ENCODE data around the gene MTERF4. TPM values are rescaled to one million over a fixed set of nuclear protein-coding genes. Genes with fewer than 3 reads are reported as not detected.

The MTERF4 gene
- total RNA-seq = 21.5 to 34.1 TPM (median 22.6 TPM) in 3 replicates
- long read RNA-seq, transcript MTERF4-204 (3 exons, 802 nt) = minor isoform, 5 of 32 reads
- long read RNA-seq, transcript MTERF4-202 (4 exons, 1,637 nt) = major isoform, 12 of 32 reads
- long read RNA-seq, partial matches to known transcripts = 1 of 32 reads
- long read RNA-seq, other reads (novel, unspliced or antisense) = 6 of 32 reads

- Mint-ChIP-seq H3K36me3 (ENCODE audit: low read depth) (peaks cover 6% of the 10 kb centered on the region), H3K9me3 (ENCODE audit: low read depth) (no peaks in the 10 kb centered on the region), H3K27ac (ENCODE audit: unreplicated experiment) (peak within 1 kb of the TSS; percentile 90), H3K4me1 (ENCODE audit: low read depth) (peaks cover 20% of the 10 kb centered on the region), H3K4me3 (ENCODE audit: unreplicated experiment) (peak within 1 kb of the TSS; percentile 92), H3K27me3 (ENCODE audit: low read depth) (no peaks in the 10 kb centered on the region)
- DNase-seq (ENCODE audit: low spot score) = no peak
- TF ChIP-seq CTCF (IDR thresholded peaks at IDR 0.05) = peak; percentile 16
Observed at GRCh38 chr2:241102239-241102803, at the start of gene MTERF4. Gene MTERF4 (minus strand): TSS chr2:241102287. CDS start chr2:241102273, 14 bp downstream.

GRCh38 chr2:241150660-241151530 is 48.8 kb upstream of the MTERF4 start:
- Mint-ChIP-seq H3K4me3 (ENCODE audit: unreplicated experiment) (peak overlapping the region; percentile 92), H3K4me1 (ENCODE audit: low read depth) (peaks cover 30% of the 10 kb centered on the region), H3K9me3 (ENCODE audit: low read depth) (no peaks in the 10 kb centered on the region), H3K36me3 (ENCODE audit: low read depth) (peaks cover 6% of the 10 kb centered on the region), H3K27ac (ENCODE audit: unreplicated experiment) (peak overlapping the region; percentile 76), H3K27me3 (ENCODE audit: low read depth) (no peaks in the 10 kb centered on the region)
- no peak for TF ChIP-seq CTCF (IDR thresholded peaks at IDR 0.05)
- DNase-seq (ENCODE audit: low spot score) = no peak

GRCh38 chr2:241149925-241150659 is 48.0 kb upstream of the MTERF4 start, which contains the start of gene PPP1R7:
Gene PPP1R7 (plus strand): TSS chr2:241150467. CDS start chr2:241150496, 29 bp downstream.
- H3K27me3 Mint-ChIP-seq (ENCODE audit: low read depth) = no peaks in the 10 kb centered on the region
- peak within 1 kb of the TSS; percentile 92 for H3K4me3 Mint-ChIP-seq (ENCODE audit: unreplicated experiment)
- H3K36me3 Mint-ChIP-seq (ENCODE audit: low read depth) = peaks cover 6% of the 10 kb centered on the region
- peak; percentile 82 for DNase-seq (ENCODE audit: low spot score)
- TF ChIP-seq CTCF (IDR thresholded peaks at IDR 0.05) = peak; percentile 39
- peaks cover 30% of the 10 kb centered on the region for H3K4me1 Mint-ChIP-seq (ENCODE audit: low read depth)
- no peaks in the 10 kb centered on the region for H3K9me3 Mint-ChIP-seq (ENCODE audit: low read depth)
- peak within 1 kb of the TSS; percentile 95 for H3K27ac Mint-ChIP-seq (ENCODE audit: unreplicated experiment)

- no peak for DNase-seq (ENCODE audit: low spot score)
- no peaks in the 10 kb centered on the region for H3K9me3 Mint-ChIP-seq (ENCODE audit: low read depth)
- peak overlapping the region; percentile 79 for H3K27ac Mint-ChIP-seq (ENCODE audit: unreplicated experiment)
- TF ChIP-seq CTCF (IDR thresholded peaks at IDR 0.05) = no peak
- H3K4me1 Mint-ChIP-seq (ENCODE audit: low read depth) = peaks cover 30% of the 10 kb centered on the region
- H3K27me3 Mint-ChIP-seq (ENCODE audit: low read depth) = no peaks in the 10 kb centered on the region
- H3K4me3 Mint-ChIP-seq (ENCODE audit: unreplicated experiment) = peak overlapping the region; percentile 92
- peaks cover 5% of the 10 kb centered on the region for H3K36me3 Mint-ChIP-seq (ENCODE audit: low read depth)
Observed at GRCh38 chr2:241149675-241149924, 47.5 kb upstream of the MTERF4 start.
